LNCAP (cell line): ENCODE data around the gene FAM171A1.

Experiments used
- TF ChIP-seq, protein P1 (sequence below): fragments of 450-650 bp; IDR thresholded peaks from 2 replicates; pipeline ENCODE4 v1.5.1; 2017; ENCODE audit warnings: mild to moderate bottlenecking

The FAM171A1 gene

GRCh38 chr10:15197276-15197675 lies 173.8 kb downstream of the FAM171A1 start:
- TF ChIP-seq, protein P1, sequence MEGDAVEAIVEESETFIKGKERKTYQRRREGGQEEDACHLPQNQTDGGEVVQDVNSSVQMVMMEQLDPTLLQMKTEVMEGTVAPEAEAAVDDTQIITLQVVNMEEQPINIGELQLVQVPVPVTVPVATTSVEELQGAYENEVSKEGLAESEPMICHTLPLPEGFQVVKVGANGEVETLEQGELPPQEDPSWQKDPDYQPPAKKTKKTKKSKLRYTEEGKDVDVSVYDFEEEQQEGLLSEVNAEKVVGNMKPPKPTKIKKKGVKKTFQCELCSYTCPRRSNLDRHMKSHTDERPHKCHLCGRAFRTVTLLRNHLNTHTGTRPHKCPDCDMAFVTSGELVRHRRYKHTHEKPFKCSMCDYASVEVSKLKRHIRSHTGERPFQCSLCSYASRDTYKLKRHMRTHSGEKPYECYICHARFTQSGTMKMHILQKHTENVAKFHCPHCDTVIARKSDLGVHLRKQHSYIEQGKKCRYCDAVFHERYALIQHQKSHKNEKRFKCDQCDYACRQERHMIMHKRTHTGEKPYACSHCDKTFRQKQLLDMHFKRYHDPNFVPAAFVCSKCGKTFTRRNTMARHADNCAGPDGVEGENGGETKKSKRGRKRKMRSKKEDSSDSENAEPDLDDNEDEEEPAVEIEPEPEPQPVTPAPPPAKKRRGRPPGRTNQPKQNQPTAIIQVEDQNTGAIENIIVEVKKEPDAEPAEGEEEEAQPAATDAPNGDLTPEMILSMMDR: no peak

- TF ChIP-seq, protein P1: no peak
These were observed 174.9 kb downstream of the FAM171A1 start for GRCh38 chr10:15196021-15196834.

DNA sequence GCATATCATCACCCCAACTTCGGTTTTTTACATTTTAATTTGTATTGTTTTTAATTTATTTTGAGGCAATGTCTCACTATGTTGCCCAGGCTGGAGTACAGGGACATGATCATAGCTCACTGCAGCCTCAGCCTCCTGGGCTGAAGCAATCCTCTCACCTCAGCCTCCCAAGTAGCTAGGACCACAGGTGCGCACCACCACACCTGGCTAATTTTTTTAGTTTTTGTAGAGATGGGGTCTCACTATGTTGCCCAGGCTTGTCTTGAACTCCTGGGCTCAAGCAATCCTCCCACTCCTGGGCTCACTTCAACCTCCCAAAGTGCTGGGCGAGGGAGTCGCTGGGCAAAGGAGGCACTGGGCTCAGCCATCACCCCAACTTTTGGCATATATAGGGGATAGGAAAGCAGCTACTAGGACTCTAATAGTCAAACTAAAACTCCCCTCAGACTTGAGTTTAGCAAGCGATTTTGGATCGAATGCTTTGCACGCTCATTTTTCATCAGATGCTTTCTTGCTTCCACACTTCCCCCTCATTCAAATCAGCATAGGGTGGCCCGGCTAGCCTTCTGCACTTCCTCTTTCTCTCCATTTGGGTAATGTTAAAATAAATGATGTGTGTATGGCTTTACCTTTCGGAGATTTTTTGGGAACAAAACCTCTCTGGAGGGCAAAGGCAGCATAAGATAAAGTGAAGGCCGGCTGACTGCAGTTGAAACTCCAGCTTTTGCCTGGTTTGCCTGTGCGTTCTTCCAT lies 181.8 kb downstream of the FAM171A1 start:
- TF ChIP-seq, protein P1: no peak

DNA sequence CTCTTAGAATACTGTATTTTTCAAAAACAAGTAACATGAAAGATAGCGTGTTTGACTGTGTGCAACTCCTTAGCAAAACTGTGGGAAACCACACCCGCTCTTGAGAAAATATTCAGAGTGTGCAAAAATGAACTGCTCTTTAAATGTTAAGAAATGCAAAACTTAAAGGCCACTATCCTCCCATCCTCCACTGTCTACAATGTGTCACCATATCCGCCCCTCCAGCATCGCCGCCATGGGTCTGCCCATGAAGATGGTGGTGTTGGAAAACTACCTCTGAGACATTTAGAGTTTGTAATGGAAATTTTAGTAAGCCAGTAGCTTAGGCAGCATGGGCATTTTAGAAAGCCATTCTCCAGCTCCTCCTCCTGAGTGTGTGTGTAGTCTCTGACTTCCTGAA lies 182.5 kb downstream of the FAM171A1 start:
- TF ChIP-seq, protein P1: no peak

DNA sequence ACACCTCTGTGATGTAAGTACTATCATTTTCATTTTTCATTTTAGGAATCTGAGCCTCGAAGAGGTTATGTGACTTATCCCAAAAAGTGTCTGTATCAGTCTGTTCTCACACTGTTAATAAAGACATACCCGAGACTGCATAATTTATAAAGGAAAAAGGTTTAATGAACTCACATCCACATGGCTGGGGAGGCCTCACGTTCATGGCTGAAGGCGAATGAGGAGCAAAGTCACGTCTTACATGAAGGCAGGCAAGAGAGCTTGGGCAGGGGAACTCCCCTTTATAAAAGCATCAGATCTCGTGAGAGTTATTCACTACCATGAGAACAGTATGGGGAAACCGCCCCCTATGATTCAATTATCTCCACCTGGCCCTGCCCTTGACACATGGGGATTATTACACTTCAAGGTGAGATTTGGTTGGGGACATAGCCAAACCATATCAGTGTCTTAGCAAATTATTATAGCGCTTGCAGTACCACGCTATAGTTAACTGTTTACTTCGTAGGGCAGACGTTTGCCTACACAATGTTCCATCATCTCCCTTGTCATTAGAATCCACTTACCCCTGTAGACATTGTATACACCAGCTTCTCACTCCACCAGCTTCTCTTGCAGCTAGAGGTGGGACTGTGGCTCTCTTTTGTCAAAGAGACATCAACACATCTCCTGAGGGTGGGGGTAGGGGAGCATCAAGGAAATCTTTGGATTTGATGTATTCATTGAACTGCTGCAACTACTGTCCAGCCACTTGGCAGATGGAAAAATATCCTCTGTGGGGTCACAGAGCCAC lies 187.2 kb downstream of the FAM171A1 start:
- TF ChIP-seq, protein P1: no peak

GRCh38 chr10:15182540-15183207 lies 188.4 kb downstream of the FAM171A1 start:
- TF ChIP-seq, protein P1: no peak
